ENCODE results near the gene ACAP2.

- TF ChIP-seq POLR2A (IDR thresholded peaks at IDR 0.05; ENCODE audit: low read depth, low read length) (no peak), POLR2AphosphoS5 (IDR thresholded peaks at IDR 0.05; ENCODE audit: low read depth, low read length) (no peak), TAF1 (IDR thresholded peaks at IDR 0.05; ENCODE audit: borderline replicate concordance, low read depth, low read length) (no peak)
Observed at GRCh38 chr3:195258449-195259153, 184.2 kb downstream of the ACAP2 start.

All from GM12892 (cell line).